AG04450 (cell line): ENCODE results near the gene LHFPL2. TPM values are rescaled to one million over a fixed set of nuclear protein-coding genes. Genes with fewer than 3 reads are reported as not detected.

Source experiments
- CTCF ChIA-PET: fragments of 300-600, 350-600 bp; formaldehyde crosslinking; extraction: SDS; loops from one replicate; lab custom pipeline; 2022; ENCODE audit warnings: antibody characterized with exemption, inconsistent platforms; lab: Charles Lee
- POLR2A ChIA-PET: fragments of 350-600 bp; formaldehyde crosslinking; extraction: SDS; loops from one replicate; lab custom pipeline; 2021; ENCODE audit warnings: antibody characterized with exemption, inconsistent platforms; lab: Yijun Ruan, JAX
- DNase-seq: peaks from one replicate; pipeline ENCODE4 v3.0.0-alpha.2; 2011; ENCODE audit warnings: low read depth, low spot score
- H3K27ac ChIP-seq: one replicate; pipeline ENCODE4 v1.5.1; 2012; ENCODE audit warnings: low read depth, low read length, control low read depth
- H3K27me3 ChIP-seq: one replicate; pipeline ENCODE4 v1.6.0; 2012; ENCODE audit warnings: low read length; ENCODE audit not compliant: control insufficient read depth, insufficient read depth
- H3K4me3 ChIP-seq: 2 replicates; pipeline ENCODE4 v1.5.1; 2011; ENCODE audit warnings: mild to moderate bottlenecking, low read depth, low read length, control low read depth
- H3K9me3 ChIP-seq: 2 replicates; pipeline ENCODE4 v1.5.1; 2012; ENCODE audit warnings: low read length; ENCODE audit not compliant: control insufficient read depth, insufficient read depth
- CTCF ChIP-seq: IDR thresholded peaks from 2 replicates; pipeline ENCODE4 v1.5.1; 2011; ENCODE audit warnings: low read depth, low read length, control low read depth, inconsistent platforms
- polyA plus RNA-seq: library from polyadenylated mRNA; depleted of rRNA; stranded (reverse); fragments of >200 nt; gene quantifications from 2 replicates; pipeline ENCODE4 v1.2.3, GENCODE V29; 2011

LHFPL2 gene
- polyA plus RNA-seq, 1 experiment: 20.1 TPM

GRCh38 chr5:78544561-78545201 is 103.9 kb downstream of the LHFPL2 start:
- CTCF ChIA-PET: no interaction called here
- no peak for DNase-seq
- Histone ChIP-seq H3K27ac (peak overlapping the region; percentile 42), H3K4me3 (no peak overlapping the region), H3K9me3 (no peaks in the 10 kb centered on the region), H3K27me3 (no peaks in the 10 kb centered on the region)
- TF ChIP-seq CTCF: no peak
- POLR2A ChIA-PET: interaction anchor here (0.7 kb wide), 1 partner anchor 49 kb away, joined by 3 read pairs; no protein-coding TSS in a partner anchor

- ChIA-PET POLR2A (no interaction called here), CTCF (no interaction called here)
- DNase-seq: no peak
- no peaks in the 10 kb centered on the region for H3K9me3 ChIP-seq
- no peaks in the 10 kb centered on the region for H3K27me3 ChIP-seq
- H3K27ac ChIP-seq: no peak overlapping the region
- no peak for TF ChIP-seq CTCF
- H3K4me3 ChIP-seq: no peak overlapping the region
Measured at GRCh38 chr5:78543916-78544315, 104.7 kb downstream of the LHFPL2 start.

GRCh38 chr5:78543292-78543691 is 105.3 kb downstream of the LHFPL2 start:
- Histone ChIP-seq H3K9me3 (no peaks in the 10 kb centered on the region), H3K27ac (no peak overlapping the region), H3K4me3 (no peak overlapping the region), H3K27me3 (no peaks in the 10 kb centered on the region)
- no peak for DNase-seq
- POLR2A ChIA-PET: no interaction called here
- TF ChIP-seq CTCF: no peak
- CTCF ChIA-PET: interaction anchor here (1.5 kb wide), 1 partner anchor 10 kb away, joined by 4 read pairs; no protein-coding TSS in a partner anchor

GRCh38 chr5:78542321-78542840 is 106.2 kb downstream of the LHFPL2 start:
- TF ChIP-seq CTCF: no peak
- no peak for DNase-seq
- no peak overlapping the region for H3K27ac ChIP-seq
- no peaks in the 10 kb centered on the region for H3K9me3 ChIP-seq
- CTCF ChIA-PET: interaction anchor here (1.2 to 1.5 kb wide), 2 partner anchors 9 to 35 kb away, joined by 3 to 4 read pairs; no protein-coding TSS in a partner anchor
- H3K27me3 ChIP-seq: no peaks in the 10 kb centered on the region
- no peak overlapping the region for H3K4me3 ChIP-seq
- POLR2A ChIA-PET: no interaction called here

- Histone ChIP-seq H3K4me3 (no peak overlapping the region), H3K27me3 (no peaks in the 10 kb centered on the region), H3K9me3 (no peaks in the 10 kb centered on the region), H3K27ac (no peak overlapping the region)
- DNase-seq: no peak
- ChIA-PET CTCF (interaction anchor here (1.2 kb wide), 1 partner anchor 36 kb away, joined by 3 read pairs; no protein-coding TSS in a partner anchor), POLR2A (no interaction called here)
- TF ChIP-seq CTCF: no peak
Measured at GRCh38 chr5:78541086-78541654, 107.4 kb downstream of the LHFPL2 start.
